Fibroblast of villous mesenchyme (primary cell): ENCODE measurements around the gene HMGCLL1. TPM values are rescaled to one million over a fixed set of nuclear protein-coding genes. Genes with fewer than 3 reads are reported as not detected.

Experiments used
- DNase-seq: peaks from one replicate; pipeline ENCODE4 v3.0.0-alpha.2; 2010; ENCODE audit warnings: low read depth
- H3K4me3 ChIP-seq: 2 replicates; pipeline ENCODE4 v1.5.1; 2011; ENCODE audit warnings: low read depth, mild to moderate bottlenecking, low read length
- CTCF ChIP-seq: IDR thresholded peaks from 2 replicates; pipeline ENCODE4 v1.5.1; 2012; ENCODE audit warnings: low read depth, mild to moderate bottlenecking, low read length; ENCODE audit not compliant: insufficient read depth
- total RNA-seq: library from RNA; depleted of rRNA; stranded (reverse); fragments of >200 nt; gene quantifications from 2 replicates; pipeline ENCODE4 v1.2.3, GENCODE V29; 2012

HMGCLL1 gene
- total RNA-seq, 1 donor: 0.43 TPM

- no peak for DNase-seq
- TF ChIP-seq CTCF: no peak
- no peak overlapping the region for H3K4me3 ChIP-seq
These were observed 62.3 kb downstream of the HMGCLL1 start for GRCh38 chr6:55516736-55517135.

- no peak for DNase-seq
- TF ChIP-seq CTCF: peak; percentile 16
- H3K4me3 ChIP-seq: no peak overlapping the region
These were observed 66.1 kb downstream of the HMGCLL1 start for GRCh38 chr6:55512904-55513303.

- no peak for TF ChIP-seq CTCF
- no peak overlapping the region for H3K4me3 ChIP-seq
- no peak for DNase-seq
These were observed 67.7 kb downstream of the HMGCLL1 start for GRCh38 chr6:55511122-55511800.

- no peak for TF ChIP-seq CTCF
- H3K4me3 ChIP-seq: no peak overlapping the region
- DNase-seq: no peak
These were observed 79.4 kb downstream of the HMGCLL1 start for GRCh38 chr6:55499591-55499990.

DNA sequence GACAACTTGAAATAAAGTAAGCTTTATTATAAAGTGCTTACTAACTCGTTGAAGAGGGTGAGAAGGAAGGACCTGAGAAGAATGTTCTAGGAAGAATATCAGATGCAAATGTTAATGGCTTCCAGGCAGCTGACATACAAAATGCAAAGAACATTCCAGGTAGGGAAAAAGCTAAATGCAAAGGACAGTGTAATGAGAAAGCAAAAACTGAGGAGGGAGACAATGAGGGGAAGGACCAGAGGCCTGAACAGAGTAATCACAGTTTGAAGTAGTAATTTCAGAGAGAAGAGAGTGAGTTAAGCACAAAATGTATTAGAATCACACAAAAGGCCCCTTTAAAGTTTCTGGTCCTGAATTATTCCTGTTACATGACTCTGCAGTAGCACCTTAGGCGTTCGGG, 81.3 kb downstream of the HMGCLL1 start:
- TF ChIP-seq CTCF: no peak
- DNase-seq: no peak
- H3K4me3 ChIP-seq: no peak overlapping the region

DNA sequence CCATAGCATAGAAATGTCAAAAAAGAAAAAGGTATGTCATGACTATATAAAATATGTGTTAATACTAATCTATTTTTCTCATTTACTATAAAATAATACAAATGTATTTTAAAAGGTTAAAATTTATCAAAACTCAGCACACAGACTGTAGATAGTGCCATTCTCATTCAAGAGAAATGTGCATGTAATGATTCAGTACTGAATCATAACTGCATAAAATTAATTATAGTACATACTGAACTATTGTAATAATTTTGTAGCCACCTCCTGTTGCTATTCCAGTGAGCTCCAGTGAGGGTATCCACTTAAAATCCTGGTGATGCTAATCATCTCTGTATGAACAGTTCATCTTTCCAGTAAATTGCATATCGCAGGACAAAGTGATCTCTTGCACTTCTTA, 82.8 kb downstream of the HMGCLL1 start:
- H3K4me3 ChIP-seq: no peak overlapping the region
- no peak for TF ChIP-seq CTCF
- DNase-seq: no peak

DNA sequence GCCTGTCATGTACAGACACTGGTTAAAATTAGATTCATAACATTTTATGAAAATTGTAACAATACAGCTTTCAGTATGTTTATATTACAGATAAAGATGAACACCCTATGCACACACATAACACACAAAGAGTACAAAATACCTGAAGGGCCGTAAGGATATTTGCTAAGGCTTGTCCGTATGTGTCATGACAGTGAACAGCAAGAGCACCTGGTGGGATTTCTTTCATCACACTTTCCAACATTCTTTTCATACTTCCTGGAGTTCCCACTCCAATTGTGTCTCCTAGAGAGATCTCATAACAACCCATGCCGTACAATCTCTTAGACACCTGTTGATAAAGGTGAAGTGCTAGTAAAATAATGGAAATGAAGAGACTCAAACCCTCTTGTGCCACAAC, 83.7 kb downstream of the HMGCLL1 start:
- H3K4me3 ChIP-seq: no peak overlapping the region
- DNase-seq: no peak

More for the DNA sequence above, 83.7 kb downstream of the HMGCLL1 start:
- no peak for TF ChIP-seq CTCF
